ENCODE data around the gene ZNF335.

DNA sequence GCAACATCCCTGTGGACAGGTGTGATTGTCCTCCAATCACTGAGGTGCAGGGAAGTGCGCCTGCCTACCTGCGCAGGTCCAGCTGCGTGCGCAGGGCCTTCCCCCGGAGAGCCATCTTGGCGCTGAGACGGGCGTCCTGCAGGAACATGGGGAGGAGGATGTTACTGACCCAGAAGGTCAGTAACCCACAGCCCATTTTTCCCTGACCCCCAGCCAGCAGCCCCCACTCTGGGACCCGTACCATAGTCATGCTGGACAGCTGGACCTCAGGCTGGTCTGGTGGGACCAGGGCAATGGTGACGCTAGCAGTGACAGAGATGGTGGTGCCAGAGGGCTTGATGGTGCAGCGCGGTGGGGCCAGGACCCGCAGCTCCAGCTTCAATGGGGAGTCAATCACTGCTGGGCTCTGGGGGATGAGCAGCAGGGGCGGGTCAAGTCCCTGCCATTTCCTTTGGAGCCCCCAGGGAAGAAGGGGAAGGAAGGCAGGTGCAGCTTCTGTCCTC lies 69.8 kb downstream of the ZNF335 start:
- TF ChIP-seq ZFX (IDR thresholded peaks at IDR 0.05) = no peak
- TF ChIP-seq, protein P1, sequence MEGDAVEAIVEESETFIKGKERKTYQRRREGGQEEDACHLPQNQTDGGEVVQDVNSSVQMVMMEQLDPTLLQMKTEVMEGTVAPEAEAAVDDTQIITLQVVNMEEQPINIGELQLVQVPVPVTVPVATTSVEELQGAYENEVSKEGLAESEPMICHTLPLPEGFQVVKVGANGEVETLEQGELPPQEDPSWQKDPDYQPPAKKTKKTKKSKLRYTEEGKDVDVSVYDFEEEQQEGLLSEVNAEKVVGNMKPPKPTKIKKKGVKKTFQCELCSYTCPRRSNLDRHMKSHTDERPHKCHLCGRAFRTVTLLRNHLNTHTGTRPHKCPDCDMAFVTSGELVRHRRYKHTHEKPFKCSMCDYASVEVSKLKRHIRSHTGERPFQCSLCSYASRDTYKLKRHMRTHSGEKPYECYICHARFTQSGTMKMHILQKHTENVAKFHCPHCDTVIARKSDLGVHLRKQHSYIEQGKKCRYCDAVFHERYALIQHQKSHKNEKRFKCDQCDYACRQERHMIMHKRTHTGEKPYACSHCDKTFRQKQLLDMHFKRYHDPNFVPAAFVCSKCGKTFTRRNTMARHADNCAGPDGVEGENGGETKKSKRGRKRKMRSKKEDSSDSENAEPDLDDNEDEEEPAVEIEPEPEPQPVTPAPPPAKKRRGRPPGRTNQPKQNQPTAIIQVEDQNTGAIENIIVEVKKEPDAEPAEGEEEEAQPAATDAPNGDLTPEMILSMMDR (conservative IDR thresholded peaks at IDR 0.05) = no peak
